ENCODE measurements around the gene GID8.
A peak's percentile ranks its signal among the peaks of the same experiment; 100 is the strongest.

The GID8 gene

GRCh38 chr20:62925420-62926228 lies 12.3 kb upstream of the GID8 start:
- peak overlapping the region; percentile 90 for H3K4me3 ChIP-seq (ENCODE audit: control insufficient read depth, low read depth, low read length)
- no peak for TF ChIP-seq CTCF (conservative IDR thresholded peaks at IDR 0.05; ENCODE audit: control insufficient read depth, insufficient read depth, low read depth, low read length)
- DNase-seq (ENCODE audit: low read depth) = no peak

GRCh38 chr20:62926229-62927127 lies 11.5 kb upstream of the GID8 start, which contains the start of gene DIDO1:
TSS of gene DIDO1 (minus strand) at chr20:62926505.
- no peak for TF ChIP-seq CTCF (conservative IDR thresholded peaks at IDR 0.05; ENCODE audit: control insufficient read depth, insufficient read depth, low read depth, low read length)
- H3K4me3 ChIP-seq (ENCODE audit: control insufficient read depth, low read depth, low read length) = peak within 1 kb of the TSS; percentile 90
- DNase-seq (ENCODE audit: low read depth) = peak; percentile 74

- no peak for TF ChIP-seq CTCF (conservative IDR thresholded peaks at IDR 0.05; ENCODE audit: control insufficient read depth, insufficient read depth, low read depth, low read length)
- H3K4me3 ChIP-seq (ENCODE audit: control insufficient read depth, low read depth, low read length) = peak overlapping the region; percentile 90
- DNase-seq (ENCODE audit: low read depth) = no peak
These were observed 10.7 kb upstream of the GID8 start for GRCh38 chr20:62927128-62927705.

GRCh38 chr20:62928246-62928939 lies 9.6 kb upstream of the GID8 start:
- peak overlapping the region; percentile 49 for H3K4me3 ChIP-seq (ENCODE audit: control insufficient read depth, low read depth, low read length)
- no peak for TF ChIP-seq CTCF (conservative IDR thresholded peaks at IDR 0.05; ENCODE audit: control insufficient read depth, insufficient read depth, low read depth, low read length)
- DNase-seq (ENCODE audit: low read depth) = no peak

GRCh38 chr20:62929051-62929538 lies 8.9 kb upstream of the GID8 start:
- no peak for TF ChIP-seq CTCF (conservative IDR thresholded peaks at IDR 0.05; ENCODE audit: control insufficient read depth, insufficient read depth, low read depth, low read length)
- peak; percentile 56 for DNase-seq (ENCODE audit: low read depth)

GRCh38 chr20:62931464-62931863 lies 6.5 kb upstream of the GID8 start:
- no peak overlapping the region for H3K4me3 ChIP-seq (ENCODE audit: control insufficient read depth, low read depth, low read length)
- no peak for TF ChIP-seq CTCF (conservative IDR thresholded peaks at IDR 0.05; ENCODE audit: control insufficient read depth, insufficient read depth, low read depth, low read length)
- DNase-seq (ENCODE audit: low read depth) = no peak

More at GRCh38 chr20:62929051-62929538, 8.9 kb upstream of the GID8 start:
- peak overlapping the region; percentile 49 for H3K4me3 ChIP-seq (ENCODE audit: control insufficient read depth, low read depth, low read length)
